ENCODE results near the gene TMEM245. TPM values are rescaled to one million over a fixed set of nuclear protein-coding genes. Genes with fewer than 3 reads are reported as not detected.
"Not testable (repeated sequence)": the region's sequence is repeated elsewhere in the genome, so short reads cannot be mapped to it uniquely, and the experiment has no call there.

TMEM245 gene
- polyA plus RNA-seq, 12 donors: 31.1 to 276 (median 48.3) TPM

GRCh38 chr9:109138421-109138820 is 18.7 kb upstream of the TMEM245 start:
- DNase-seq: no peak

GRCh38 chr9:109134167-109134578 is 14.4 kb upstream of the TMEM245 start:
- DNase-seq: no peak

- no peak for DNase-seq
These were observed 13.8 kb upstream of the TMEM245 start for GRCh38 chr9:109133533-109133932.

GRCh38 chr9:109132567-109133021 is 12.8 kb upstream of the TMEM245 start:
- no peak for DNase-seq

GRCh38 chr9:109129470-109130197 is 9.9 kb upstream of the TMEM245 start:
- no peak for DNase-seq

GRCh38 chr9:109126671-109127070 is 6.9 kb upstream of the TMEM245 start:
- DNase-seq: not testable (repeated sequence)

- DNase-seq: no peak
These were observed 4.4 kb upstream of the TMEM245 start for GRCh38 chr9:109124121-109124520.

GRCh38 chr9:109122726-109123621 is 3.2 kb upstream of the TMEM245 start:
- no peak for DNase-seq

- no peak for DNase-seq
These were observed 1.6 kb upstream of the TMEM245 start for GRCh38 chr9:109121232-109121796.

GRCh38 chr9:109120204-109120789 is 550 bp upstream of the TMEM245 start:
- no peak for DNase-seq

GRCh38 chr9:109118808-109119438 is 824 bp downstream of the TMEM245 start:
- DNase-seq: peak; percentile 10

- no peak for DNase-seq
These were observed 1.6 kb downstream of the TMEM245 start for GRCh38 chr9:109117856-109118807.

- peak; percentile 15 for DNase-seq
These were observed 3.7 kb downstream of the TMEM245 start for GRCh38 chr9:109115931-109116526.

GRCh38 chr9:109114670-109115069 is 5.1 kb downstream of the TMEM245 start:
- DNase-seq: no peak

- no peak for DNase-seq
These were observed 5.7 kb downstream of the TMEM245 start for GRCh38 chr9:109113892-109114609.

GRCh38 chr9:109113254-109113653 is 6.5 kb downstream of the TMEM245 start:
- no peak for DNase-seq

- DNase-seq: no peak
These were observed 9.3 kb downstream of the TMEM245 start for GRCh38 chr9:109110329-109111021.

GRCh38 chr9:109109967-109110328 is 9.8 kb downstream of the TMEM245 start:
- DNase-seq: no peak

- DNase-seq: no peak
These were observed 11.4 kb downstream of the TMEM245 start for GRCh38 chr9:109108318-109108717.

All from muscle of arm (tissue), 12 donors.